ENCODE results near the gene GRK6. TPM values are rescaled to one million over a fixed set of nuclear protein-coding genes. Genes with fewer than 3 reads are reported as not detected.

Gene GRK6
- total RNA-seq, 1 donor from 2014 or later: 46.4 TPM

GRCh38 chr5:177440211-177440989, 13.9 kb downstream of the GRK6 start:
- DNase-seq (ENCODE audit: low read depth): no peak
- H3K36me3 ChIP-seq (ENCODE audit: control insufficient read depth, insufficient read depth, low read length): no peaks in the 10 kb centered on the region
- no peaks in the 10 kb centered on the region for H3K27me3 ChIP-seq (ENCODE audit: control insufficient read depth, insufficient read depth, low read length)
- H3K4me3 ChIP-seq (ENCODE audit: low read depth, low read length): no peak overlapping the region
- TF ChIP-seq CTCF (IDR thresholded peaks at IDR 0.05; ENCODE audit: insufficient read depth, low read length, poor library complexity, severe bottlenecking): no peak

DNA sequence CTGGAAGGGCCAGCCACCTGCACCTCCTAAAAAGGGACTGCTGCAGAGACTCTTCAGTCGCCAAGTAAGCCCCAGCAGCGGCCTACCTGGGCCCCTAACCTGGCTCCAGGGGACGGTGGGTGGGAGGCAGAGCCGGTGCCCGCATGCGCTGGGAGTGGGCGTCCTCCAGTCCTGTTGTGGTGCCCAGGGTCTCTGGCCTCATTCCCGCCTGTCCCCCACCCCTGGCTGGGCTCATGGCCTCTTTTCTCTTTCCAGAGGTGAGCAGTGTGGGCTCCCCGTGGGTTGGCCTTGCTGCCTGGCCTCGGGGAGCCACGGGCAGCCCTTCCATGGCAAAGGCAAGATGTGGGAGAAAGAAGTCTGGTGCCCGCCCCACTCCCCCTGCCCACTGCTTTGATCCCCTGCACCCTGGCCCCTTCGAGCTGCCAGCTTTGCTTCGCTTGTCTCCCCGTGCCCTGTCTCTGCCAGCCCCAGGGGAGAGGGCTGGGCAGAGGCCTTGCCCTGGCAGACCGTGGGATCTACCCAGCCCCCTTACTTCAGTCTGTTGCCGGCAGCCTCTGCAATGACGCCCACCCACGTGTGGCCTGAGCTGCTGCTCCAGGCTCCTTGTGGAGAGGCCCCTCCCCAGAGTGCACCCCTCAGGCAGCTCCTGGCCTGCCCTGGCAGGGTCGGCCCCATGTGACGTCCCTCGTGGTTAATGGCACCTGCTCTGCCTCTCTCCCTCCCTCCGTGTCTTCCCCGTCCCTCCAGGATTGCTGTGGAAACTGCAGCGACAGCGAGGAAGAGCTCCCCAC, 14.7 kb downstream of the GRK6 start:
- no peak for DNase-seq (ENCODE audit: low read depth)
- H3K36me3 ChIP-seq (ENCODE audit: control insufficient read depth, insufficient read depth, low read length): no peaks in the 10 kb centered on the region

DNA sequence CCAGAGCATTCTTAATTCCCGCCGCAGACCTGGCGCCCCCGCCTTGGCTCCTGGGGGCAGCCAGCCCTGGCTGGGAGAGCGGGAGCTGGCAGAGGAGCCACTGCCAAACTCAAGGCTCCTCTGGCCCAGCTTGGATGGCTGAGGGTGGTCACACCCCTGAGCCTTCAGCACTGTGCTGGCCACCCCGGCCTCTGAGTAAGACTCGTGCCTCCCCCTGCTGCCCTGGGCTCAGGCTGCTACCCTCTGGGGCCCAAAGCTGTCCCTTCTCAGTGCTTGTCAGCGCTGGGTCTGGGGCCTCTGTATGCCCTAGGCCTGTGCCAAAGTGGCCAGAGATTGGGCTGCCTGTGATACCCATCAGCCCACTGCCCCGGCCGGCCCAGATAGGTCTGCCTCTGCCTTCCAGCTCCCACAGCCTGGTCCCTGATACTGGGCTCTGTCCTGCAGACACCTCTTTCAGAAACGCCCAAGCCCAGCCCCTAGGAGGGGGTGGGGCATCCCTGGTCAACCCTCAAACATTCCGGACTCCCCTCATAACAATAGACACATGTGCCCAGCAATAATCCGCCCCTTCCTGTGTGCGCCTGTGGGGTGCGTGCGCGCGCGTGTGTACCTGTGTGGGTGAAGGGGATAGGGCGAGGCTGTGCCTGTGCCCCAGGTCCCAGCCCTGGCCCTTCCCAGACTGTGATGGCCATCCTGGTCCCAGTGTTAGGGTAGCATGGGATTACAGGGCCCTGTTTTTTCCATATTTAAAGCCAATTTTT, 15.8 kb downstream of the GRK6 start:
- TF ChIP-seq CTCF (IDR thresholded peaks at IDR 0.05; ENCODE audit: insufficient read depth, low read length, poor library complexity, severe bottlenecking): no peak
- Histone ChIP-seq H3K27me3 (ENCODE audit: control insufficient read depth, insufficient read depth, low read length) (no peaks in the 10 kb centered on the region), H3K4me3 (ENCODE audit: low read depth, low read length) (no peak overlapping the region), H3K36me3 (ENCODE audit: control insufficient read depth, insufficient read depth, low read length) (no peaks in the 10 kb centered on the region)
- no peak for DNase-seq (ENCODE audit: low read depth)

More for the DNA sequence above, 14.7 kb downstream of the GRK6 start:
- Histone ChIP-seq H3K27me3 (ENCODE audit: control insufficient read depth, insufficient read depth, low read length) (no peaks in the 10 kb centered on the region), H3K4me3 (ENCODE audit: low read depth, low read length) (no peak overlapping the region)
- TF ChIP-seq CTCF (IDR thresholded peaks at IDR 0.05; ENCODE audit: insufficient read depth, low read length, poor library complexity, severe bottlenecking): no peak

DNA sequence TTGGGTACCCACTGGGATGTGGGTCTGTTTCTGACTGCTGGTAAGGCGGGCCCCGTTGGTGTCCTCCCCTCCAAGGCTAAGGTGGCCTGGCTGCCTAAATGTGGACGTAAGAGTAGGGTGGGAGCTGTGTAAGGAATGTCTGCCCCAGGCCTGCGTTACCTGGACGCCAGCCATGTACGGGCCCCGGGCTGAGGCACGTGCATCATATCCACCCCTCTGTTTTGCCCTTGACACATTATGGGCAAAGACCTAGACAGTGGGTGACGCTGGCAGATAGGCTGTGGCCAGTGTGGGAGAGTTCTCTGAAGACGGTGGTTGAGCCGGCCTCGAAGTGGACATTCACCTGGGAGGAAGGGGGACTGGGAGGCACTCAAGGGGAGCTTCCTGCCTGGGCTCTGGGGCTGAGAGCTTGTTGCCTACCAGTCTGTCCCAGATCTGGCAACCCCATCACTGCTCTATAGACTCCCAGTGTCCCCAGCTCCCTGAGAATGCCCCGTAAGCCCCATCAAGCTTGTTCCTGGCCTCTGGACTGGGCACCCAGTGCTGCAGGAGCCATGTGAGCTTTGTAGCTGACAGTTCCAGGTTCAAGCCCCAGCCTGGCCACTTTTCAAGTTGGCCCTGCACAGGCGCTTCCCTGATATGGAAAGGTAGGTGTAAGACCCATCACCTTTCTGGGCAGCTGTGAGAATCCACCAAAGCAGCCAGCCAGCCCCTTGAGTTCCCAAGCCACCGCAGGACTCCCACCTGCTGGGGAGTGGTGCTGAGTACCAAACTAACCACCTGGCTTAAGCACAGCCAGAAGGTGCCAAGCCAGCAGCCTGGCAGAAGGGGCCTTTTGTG, 16.9 kb downstream of the GRK6 start:
- Histone ChIP-seq H3K4me3 (ENCODE audit: low read depth, low read length) (no peak overlapping the region), H3K27me3 (ENCODE audit: control insufficient read depth, insufficient read depth, low read length) (no peaks in the 10 kb centered on the region), H3K36me3 (ENCODE audit: control insufficient read depth, insufficient read depth, low read length) (no peaks in the 10 kb centered on the region)
- no peak for DNase-seq (ENCODE audit: low read depth)
- no peak for TF ChIP-seq CTCF (IDR thresholded peaks at IDR 0.05; ENCODE audit: insufficient read depth, low read length, poor library complexity, severe bottlenecking)

All from kidney epithelial cell (primary cell).